Raji (cell line): Measurements from ENCODE around the gene PPME1.

ENCODE experiments used
- POLR2A ChIP-seq: IDR thresholded peaks from 2 replicates; pipeline ENCODE4 v1.6.1; 2011; ENCODE audit warnings: low read depth, low read length, control low read depth; ENCODE audit not compliant: insufficient read depth

The PPME1 gene

DNA sequence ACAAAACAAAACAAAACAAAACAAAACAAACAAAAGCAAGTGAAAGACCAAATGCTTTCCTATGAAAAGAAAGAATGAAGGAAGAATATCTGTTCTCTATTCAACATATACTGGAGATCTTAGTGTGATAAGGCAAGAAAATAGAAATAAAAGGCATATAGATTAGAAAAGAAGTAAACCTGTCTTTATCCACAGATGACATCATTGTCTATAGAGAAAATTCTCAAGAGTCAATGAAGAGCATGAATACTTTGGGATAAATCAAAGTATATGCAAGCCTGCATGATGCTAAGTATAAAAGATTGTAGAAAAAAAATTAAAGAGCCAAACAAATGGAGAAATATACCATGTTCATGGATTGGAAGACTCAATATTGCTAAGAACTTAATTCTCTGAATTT, 17.9 kb upstream of the PPME1 start:
- no peak for TF ChIP-seq POLR2A

- TF ChIP-seq POLR2A: no peak
Observed at GRCh38 chr11:74154620-74155281, 16.3 kb upstream of the PPME1 start.

GRCh38 chr11:74157169-74157568, 13.9 kb upstream of the PPME1 start:
- no peak for TF ChIP-seq POLR2A

DNA sequence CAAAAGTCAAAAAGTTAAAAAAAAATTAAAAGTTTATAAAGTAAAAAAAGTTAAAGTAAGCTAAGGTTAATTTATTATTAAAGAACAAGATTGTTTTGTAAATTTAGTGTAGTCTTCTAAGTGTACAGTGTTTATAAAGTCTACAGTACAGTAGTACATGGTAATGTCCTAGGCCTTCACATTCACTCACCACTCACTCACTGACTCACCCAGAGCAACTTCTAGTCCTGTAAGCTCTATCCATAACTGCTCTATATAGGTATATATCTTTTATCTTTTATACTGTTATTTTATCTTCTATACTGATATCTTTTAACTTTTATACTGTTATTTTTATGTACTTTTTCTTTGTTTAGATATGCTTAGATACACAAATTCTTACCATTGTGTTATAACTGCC, 11.4 kb upstream of the PPME1 start:
- no peak for TF ChIP-seq POLR2A

GRCh38 chr11:74162681-74163467, 8.2 kb upstream of the PPME1 start:
- no peak for TF ChIP-seq POLR2A

DNA sequence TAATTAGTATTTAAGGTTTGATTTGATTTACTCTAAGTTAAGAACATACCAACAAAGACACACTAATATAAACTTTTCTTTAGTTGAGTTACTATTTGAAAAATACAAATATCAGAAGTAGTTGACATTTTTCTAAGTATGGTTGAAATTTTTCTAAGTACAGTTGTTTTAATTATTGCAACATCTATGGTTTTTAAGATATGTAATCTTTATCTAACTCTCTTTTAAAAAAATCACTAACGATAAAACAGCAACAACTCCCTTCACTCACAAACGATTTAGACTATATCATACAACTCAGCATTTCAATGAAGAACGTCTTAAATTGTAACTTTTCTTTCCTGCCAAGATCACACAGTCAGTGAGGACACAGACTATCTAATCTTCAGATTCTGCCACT, 2.3 kb upstream of the PPME1 start:
- TF ChIP-seq POLR2A: no peak

- TF ChIP-seq POLR2A: no peak
Observed at GRCh38 chr11:74169738-74170458, 1.2 kb upstream of the PPME1 start.

DNA sequence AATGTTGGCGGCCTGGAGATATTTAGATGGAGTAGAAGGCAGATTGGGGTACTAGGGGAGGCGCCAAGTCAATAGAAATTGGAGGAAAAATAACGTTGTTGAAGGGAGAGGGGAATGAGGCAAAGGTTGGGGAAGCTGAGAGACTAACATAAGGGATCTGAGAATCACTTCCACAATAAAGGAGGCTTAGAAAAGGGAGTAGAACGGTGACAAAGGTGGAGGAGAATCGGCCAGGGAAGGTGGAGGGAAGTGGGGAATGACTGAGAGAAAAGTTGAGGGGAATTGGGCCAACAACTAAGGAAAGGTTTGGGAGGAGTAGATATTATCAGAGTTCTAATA, 510 bp downstream of the PPME1 start:
- TF ChIP-seq POLR2A: no peak

- TF ChIP-seq POLR2A: no peak
Observed at GRCh38 chr11:74171997-74172396, 908 bp downstream of the PPME1 start.

- no peak for TF ChIP-seq POLR2A
Observed at GRCh38 chr11:74175920-74176319, 4.8 kb downstream of the PPME1 start.

- no peak for TF ChIP-seq POLR2A
Observed at GRCh38 chr11:74179234-74180052, 8.4 kb downstream of the PPME1 start.

DNA sequence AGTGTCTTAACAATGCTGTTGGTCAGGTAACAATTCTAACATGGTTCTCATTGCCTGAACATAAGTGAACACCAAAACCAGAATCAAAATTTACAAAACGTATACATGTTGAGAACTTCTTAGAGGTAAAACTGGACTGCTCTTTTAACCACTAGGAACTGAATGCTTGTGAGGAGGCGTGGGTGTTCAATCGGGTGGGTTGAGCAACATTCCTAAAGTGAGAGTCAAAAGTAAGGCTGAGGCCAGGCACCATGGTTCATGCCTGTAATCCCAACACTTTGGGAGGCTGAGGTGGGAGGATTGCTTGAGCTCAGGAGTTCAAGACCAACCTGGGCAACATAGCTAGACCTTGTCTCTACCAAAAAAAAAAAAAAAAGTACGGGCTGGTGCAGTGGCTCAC, 11.5 kb downstream of the PPME1 start:
- no peak for TF ChIP-seq POLR2A

- no peak for TF ChIP-seq POLR2A
Observed at GRCh38 chr11:74185285-74185684, 14.2 kb downstream of the PPME1 start.

- TF ChIP-seq POLR2A: no peak
Observed at GRCh38 chr11:74185695-74186094, 14.6 kb downstream of the PPME1 start.

DNA sequence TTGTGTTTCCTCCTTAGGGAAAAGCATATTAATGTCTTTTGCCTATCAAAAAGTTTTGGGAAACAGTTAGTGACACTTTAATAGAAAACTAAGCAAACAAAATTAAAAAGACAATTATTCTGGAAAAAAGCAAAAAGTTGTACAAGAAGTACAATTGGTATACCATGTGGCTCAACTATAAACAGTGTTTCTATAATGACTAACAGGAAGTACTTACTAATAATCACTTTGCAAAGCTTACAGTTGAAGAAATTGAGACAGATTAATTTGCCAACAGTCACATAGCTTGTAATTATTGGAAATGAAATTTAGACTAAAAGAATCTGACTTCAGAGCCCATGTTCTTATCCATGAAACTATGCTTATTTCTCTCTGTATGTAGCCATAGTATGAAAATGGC, 24.7 kb downstream of the PPME1 start:
- no peak for TF ChIP-seq POLR2A

DNA sequence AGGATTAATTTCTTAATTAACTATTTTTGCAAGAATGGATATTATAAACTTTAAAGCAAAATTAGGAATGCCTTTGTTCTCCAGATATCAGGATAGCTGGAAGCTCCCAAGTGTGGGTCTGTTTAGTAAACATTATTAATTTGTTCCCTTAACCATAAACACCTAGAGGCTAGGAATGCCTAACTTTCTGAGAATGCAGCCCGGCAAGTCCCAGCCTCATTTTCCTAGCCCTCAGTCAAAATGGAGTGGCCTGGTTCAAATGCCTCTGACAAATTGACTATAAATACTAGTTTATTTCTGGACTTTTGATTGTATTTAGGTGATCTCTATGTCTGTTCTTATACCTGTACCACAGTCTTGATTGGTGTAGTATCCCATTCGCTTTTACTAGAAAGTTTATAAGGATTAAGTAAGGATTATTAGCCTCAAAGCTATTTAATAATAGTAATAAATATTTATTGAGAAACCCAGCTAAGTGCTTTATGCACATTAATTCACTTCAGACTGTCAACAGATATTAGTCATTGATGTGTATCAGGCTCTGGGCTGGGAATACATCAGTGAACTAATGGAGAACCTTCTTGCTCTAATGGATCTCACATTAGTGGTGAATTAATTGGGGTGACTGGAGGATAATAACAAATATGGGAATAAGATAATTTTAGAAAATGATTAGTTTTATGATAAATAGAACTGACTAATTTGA, 25.8 kb downstream of the PPME1 start:
- no peak for TF ChIP-seq POLR2A
